ENCODE results near the gene CTSW. TPM values are rescaled to one million over a fixed set of nuclear protein-coding genes. Genes with fewer than 3 reads are reported as not detected.

Gene CTSW
- total RNA-seq, 1 donor from 2014 or later, result 1.0 TPM

DNA sequence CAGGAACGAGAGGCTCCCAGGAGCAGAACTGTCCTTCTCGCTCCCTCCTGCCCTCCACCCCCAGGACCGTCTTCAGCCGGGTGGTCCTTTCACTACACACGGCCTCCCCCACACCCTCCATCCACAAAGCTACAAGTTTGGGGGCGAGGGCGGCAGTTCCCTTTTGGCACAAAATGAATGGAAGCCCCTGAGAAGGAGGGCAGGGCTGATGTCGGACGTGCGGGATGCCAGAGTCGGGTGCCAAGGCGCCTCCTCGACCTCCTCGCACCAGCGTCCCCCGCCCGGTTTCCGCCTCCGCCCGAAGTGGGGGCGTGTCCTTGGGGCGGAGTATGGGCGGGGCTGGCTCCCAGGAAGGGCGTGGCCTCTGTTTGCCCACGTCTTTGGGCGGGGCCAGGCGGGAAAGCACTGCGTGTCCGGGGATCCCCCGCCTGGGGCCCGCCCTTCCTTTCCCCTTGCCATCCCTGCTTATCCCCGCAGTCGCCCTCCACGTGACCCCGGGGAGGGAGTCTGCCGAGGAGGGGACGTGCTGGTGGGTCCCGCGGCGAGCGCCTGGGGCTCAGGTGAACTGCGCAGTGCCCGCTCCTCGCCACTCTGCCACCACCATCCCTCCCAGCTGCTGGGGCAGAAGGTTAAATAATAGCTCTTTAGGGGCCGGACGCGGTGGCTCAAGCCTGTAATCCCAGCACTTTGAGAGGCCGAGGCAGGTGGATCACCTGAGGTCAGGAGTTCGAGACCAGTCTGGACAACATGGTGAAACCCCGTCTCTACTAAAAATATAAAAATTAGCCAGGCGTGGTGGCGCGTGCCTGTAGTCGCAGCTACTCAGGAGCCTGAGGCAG is 6.1 kb upstream of the CTSW start:
- Histone ChIP-seq H3K9me3 (ENCODE audit: control insufficient read depth in 3 of 3, low read length in 3 of 3) (no peaks in the 10 kb centered on the region), H3K4me3 (ENCODE audit: low read length in 3 of 3) (peak overlapping the region; percentile 69 to 80 (median 79)), H3K36me3 (ENCODE audit: control insufficient read depth in 3 of 3, insufficient read depth in 3 of 3, low read length in 3 of 3) (peaks cover 0 to 5% (median 3%) of the 10 kb centered on the region in 3 donors), H3K9ac (ENCODE audit: low read depth in 1 of 3, low read length in 3 of 3) (peak overlapping the region; percentile 77 to 83 (median 81)), H3K4me1 (ENCODE audit: control insufficient read depth in 3 of 3, insufficient read depth in 3 of 3, low read length in 3 of 3) (peaks cover 24 to 32% (median 27%) of the 10 kb centered on the region in 3 donors), H3K27ac (ENCODE audit: low read depth, low read length) (peak overlapping the region; percentile 71), H3K27me3 (ENCODE audit: control insufficient read depth in 3 of 3, insufficient read depth in 3 of 3, low read length in 3 of 3) (peaks cover 0 to 7% (median 0%) of the 10 kb centered on the region in 3 donors)

DNA sequence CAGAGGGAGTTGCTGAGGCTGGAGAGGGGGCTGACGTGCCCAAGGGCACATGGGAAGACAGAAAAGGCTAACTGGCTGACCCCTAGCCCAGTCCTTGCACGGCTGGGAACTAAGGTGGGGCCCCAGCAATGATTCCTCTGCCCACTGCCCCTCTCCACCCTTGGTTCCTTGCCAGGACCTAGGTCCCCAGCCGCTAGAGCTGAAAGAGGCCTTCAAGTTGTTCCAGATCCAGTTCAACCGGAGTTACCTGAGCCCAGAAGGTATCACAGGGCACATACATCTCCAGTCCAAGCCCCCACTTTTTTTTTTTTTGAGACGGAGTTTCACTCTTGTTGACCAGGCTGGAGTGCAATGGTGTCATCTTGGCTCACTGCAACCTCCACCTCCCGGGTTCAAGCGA is 390 bp downstream of the CTSW start:
- Histone ChIP-seq H3K27ac (ENCODE audit: low read depth, low read length) (no peak overlapping the region), H3K4me3 (ENCODE audit: low read length in 3 of 3) (no peak overlapping the region)

DNA sequence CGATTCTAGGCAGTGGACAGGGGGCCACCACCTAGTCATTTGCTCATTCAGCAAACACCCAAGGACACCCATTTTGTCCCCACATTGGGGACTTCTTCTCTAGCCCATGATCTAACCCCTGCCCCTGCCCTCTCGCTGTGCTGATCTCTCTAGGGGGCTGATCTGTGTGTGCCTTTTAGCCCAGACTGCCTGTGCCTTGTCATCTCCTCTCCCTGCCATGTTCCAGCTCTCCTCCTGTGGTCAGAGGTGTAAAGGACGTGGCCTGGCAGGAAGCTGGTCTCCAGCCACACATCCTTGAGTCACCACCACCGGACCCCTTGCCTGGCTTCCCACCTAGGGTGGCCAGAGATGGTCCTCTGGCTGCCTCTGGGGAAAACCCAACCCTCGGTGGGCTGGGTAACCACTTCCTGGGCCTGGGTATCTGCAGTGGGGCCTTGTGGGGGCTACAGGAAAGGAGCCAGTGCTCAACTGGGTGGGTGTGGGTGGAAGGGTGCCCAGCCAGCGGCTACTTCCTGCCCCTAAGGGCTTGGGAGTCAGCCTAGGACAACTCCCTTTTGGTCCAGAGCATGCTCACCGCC is 1.3 kb downstream of the CTSW start:
- Histone ChIP-seq H3K27me3 (ENCODE audit: control insufficient read depth in 3 of 3, insufficient read depth in 3 of 3, low read length in 3 of 3) (no peaks in the 10 kb centered on the region), H3K36me3 (ENCODE audit: control insufficient read depth in 3 of 3, insufficient read depth in 3 of 3, low read length in 3 of 3) (peaks cover 25 to 31% (median 27%) of the 10 kb centered on the region in 3 donors), H3K9me3 (ENCODE audit: control insufficient read depth in 3 of 3, low read length in 3 of 3) (no peaks in the 10 kb centered on the region), H3K4me3 (ENCODE audit: low read length in 3 of 3) (no peak overlapping the region), H3K9ac (ENCODE audit: low read depth in 1 of 3, low read length in 3 of 3) (peak overlapping the region in 1 of 3 donors; percentile 6), H3K4me1 (ENCODE audit: control insufficient read depth in 3 of 3, insufficient read depth in 3 of 3, low read length in 3 of 3) (peaks cover 3 to 9% (median 5%) of the 10 kb centered on the region in 3 donors), H3K27ac (ENCODE audit: low read depth, low read length) (no peak overlapping the region)

More for the DNA sequence above, 390 bp downstream of the CTSW start:
- Histone ChIP-seq H3K4me1 (ENCODE audit: control insufficient read depth in 3 of 3, insufficient read depth in 3 of 3, low read length in 3 of 3) (peaks cover 3 to 6% (median 4%) of the 10 kb centered on the region in 3 donors), H3K27me3 (ENCODE audit: control insufficient read depth in 3 of 3, insufficient read depth in 3 of 3, low read length in 3 of 3) (no peaks in the 10 kb centered on the region), H3K36me3 (ENCODE audit: control insufficient read depth in 3 of 3, insufficient read depth in 3 of 3, low read length in 3 of 3) (peaks cover 17 to 23% (median 19%) of the 10 kb centered on the region in 3 donors), H3K9ac (ENCODE audit: low read depth in 1 of 3, low read length in 3 of 3) (no peak overlapping the region), H3K9me3 (ENCODE audit: control insufficient read depth in 3 of 3, low read length in 3 of 3) (no peaks in the 10 kb centered on the region)

DNA sequence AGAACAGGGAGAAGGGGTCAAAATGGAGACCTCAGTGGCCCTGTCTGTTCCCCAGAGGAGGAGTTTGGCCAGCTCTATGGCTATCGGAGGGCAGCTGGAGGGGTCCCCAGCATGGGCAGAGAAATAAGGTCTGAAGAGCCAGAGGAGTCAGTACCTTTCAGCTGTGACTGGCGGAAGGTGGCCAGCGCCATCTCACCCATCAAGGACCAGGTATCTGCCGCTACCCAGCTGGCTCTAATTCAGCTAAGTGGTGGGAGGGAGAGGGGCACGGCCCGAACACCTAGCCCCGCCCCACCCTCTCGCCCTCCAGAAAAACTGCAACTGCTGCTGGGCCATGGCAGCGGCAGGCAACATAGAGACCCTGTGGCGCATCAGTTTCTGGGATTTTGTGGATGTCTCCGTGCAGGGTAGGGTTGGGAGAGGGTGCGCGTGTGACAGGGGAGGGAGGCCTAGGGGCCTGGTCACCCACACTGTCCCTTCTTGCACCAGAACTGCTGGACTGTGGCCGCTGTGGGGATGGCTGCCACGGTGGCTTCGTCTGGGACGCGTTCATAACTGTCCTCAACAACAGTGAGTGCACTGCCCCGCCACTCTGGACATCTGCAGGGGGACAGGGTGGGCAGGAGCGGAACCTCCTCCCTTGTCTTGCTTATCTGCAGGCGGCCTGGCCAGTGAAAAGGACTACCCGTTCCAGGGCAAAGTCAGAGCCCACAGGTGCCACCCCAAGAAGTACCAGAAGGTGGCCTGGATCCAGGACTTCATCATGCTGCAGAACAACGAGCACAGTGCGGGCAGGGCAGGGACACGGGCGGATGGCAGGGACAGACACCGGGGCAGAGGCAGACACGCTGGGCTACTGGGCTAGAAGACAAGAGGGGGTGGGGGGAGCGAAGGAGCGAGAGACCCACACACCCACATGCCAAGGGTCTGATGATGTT is 2.8 kb downstream of the CTSW start:
- no peak overlapping the region for H3K9ac ChIP-seq (ENCODE audit: low read depth in 1 of 3, low read length in 3 of 3)
- H3K9me3 ChIP-seq (ENCODE audit: control insufficient read depth in 3 of 3, low read length in 3 of 3), result no peaks in the 10 kb centered on the region
- H3K4me1 ChIP-seq (ENCODE audit: control insufficient read depth in 3 of 3, insufficient read depth in 3 of 3, low read length in 3 of 3), result peaks cover 6 to 15% (median 13%) of the 10 kb centered on the region in 3 donors
- no peak overlapping the region for H3K4me3 ChIP-seq (ENCODE audit: low read length in 3 of 3)
- H3K27ac ChIP-seq (ENCODE audit: low read depth, low read length), result no peak overlapping the region
- peaks cover 33 to 42% (median 34%) of the 10 kb centered on the region in 3 donors for H3K36me3 ChIP-seq (ENCODE audit: control insufficient read depth in 3 of 3, insufficient read depth in 3 of 3, low read length in 3 of 3)
- H3K27me3 ChIP-seq (ENCODE audit: control insufficient read depth in 3 of 3, insufficient read depth in 3 of 3, low read length in 3 of 3), result no peaks in the 10 kb centered on the region

DNA sequence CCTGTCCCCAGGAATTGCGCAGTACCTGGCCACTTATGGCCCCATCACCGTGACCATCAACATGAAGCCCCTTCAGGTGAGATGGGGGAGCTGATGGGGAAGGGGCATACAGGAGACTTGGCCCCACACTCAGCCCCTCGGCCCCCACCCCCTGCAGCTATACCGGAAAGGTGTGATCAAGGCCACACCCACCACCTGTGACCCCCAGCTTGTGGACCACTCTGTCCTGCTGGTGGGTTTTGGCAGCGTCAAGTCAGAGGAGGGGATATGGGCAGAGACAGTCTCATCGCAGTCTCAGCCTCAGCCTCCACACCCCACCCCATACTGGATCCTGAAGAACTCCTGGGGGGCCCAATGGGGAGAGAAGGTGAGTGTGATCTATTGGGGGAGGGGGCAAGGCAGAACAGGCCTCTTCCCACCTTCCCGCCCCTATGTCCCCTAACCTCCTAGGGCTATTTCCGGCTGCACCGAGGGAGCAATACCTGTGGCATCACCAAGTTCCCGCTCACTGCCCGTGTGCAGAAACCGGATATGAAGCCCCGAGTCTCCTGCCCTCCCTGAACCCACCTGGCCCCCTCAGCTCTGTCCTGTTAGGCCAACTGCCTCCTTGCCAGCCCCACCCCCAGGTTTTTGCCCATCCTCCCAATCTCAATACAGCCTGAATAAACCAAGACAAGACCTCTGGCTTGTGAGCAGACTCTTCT is 3.6 kb downstream of the CTSW start:
- H3K36me3 ChIP-seq (ENCODE audit: control insufficient read depth in 3 of 3, insufficient read depth in 3 of 3, low read length in 3 of 3), result peaks cover 33 to 42% (median 34%) of the 10 kb centered on the region in 3 donors

DNA sequence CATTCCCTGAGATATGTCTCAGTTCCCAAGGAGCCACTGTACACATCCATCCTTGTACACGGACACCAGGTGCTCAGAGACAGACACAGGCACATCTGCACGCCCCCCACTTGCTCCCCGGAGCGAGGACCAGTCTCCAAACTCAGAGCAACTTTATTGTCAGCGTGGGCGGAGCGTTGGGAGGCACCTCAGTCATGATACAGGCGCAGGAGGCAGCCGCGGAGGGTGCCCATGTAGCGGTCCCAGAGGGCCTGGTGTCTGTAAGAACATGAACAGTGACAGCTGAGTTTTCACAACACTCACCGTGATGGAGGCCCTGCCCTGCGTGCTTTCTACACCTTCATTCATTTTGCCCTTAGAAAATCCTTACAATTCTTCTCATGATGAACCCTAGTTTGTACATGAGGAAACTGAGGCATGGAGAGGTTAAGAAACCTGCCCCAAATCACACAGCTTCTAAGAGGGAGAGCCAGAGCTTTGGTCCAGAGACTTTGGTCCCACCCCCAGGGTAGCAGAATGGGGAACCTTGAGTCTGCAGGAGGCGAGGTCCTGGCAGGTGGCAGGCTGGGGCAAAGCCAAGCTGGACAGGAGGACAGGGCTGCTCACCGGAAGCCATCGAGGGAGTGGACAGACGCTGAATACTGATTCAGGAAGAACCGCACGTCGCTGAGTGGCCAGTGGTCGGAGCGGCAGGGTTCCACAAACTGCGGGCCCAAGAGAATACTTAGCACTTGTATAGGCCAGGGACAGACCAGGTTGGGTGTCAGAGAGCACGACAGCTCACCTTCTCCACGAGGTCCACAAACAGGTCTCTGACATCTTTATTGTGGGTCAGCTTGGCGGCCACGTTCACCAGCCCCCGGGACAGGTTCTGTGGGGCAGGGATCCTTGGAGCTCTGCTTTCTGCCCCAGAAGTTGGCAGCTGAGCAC is 4.4 kb downstream of the CTSW start:
- Histone ChIP-seq H3K4me3 (ENCODE audit: low read length in 3 of 3) (no peak overlapping the region), H3K36me3 (ENCODE audit: control insufficient read depth in 3 of 3, insufficient read depth in 3 of 3, low read length in 3 of 3) (peaks cover 33 to 42% (median 34%) of the 10 kb centered on the region in 3 donors), H3K27ac (ENCODE audit: low read depth, low read length) (no peak overlapping the region), H3K9me3 (ENCODE audit: control insufficient read depth in 3 of 3, low read length in 3 of 3) (no peaks in the 10 kb centered on the region), H3K27me3 (ENCODE audit: control insufficient read depth in 3 of 3, insufficient read depth in 3 of 3, low read length in 3 of 3) (no peaks in the 10 kb centered on the region), H3K9ac (ENCODE audit: low read depth in 1 of 3, low read length in 3 of 3) (peak overlapping the region in 1 of 3 donors; percentile 45), H3K4me1 (ENCODE audit: control insufficient read depth in 3 of 3, insufficient read depth in 3 of 3, low read length in 3 of 3) (peaks cover 17 to 27% (median 27%) of the 10 kb centered on the region in 3 donors)

More for the DNA sequence above, 3.6 kb downstream of the CTSW start:
- H3K9ac ChIP-seq (ENCODE audit: low read depth in 1 of 3, low read length in 3 of 3), result no peak overlapping the region
- H3K27me3 ChIP-seq (ENCODE audit: control insufficient read depth in 3 of 3, insufficient read depth in 3 of 3, low read length in 3 of 3), result no peaks in the 10 kb centered on the region
- H3K27ac ChIP-seq (ENCODE audit: low read depth, low read length), result no peak overlapping the region
- no peak overlapping the region for H3K4me3 ChIP-seq (ENCODE audit: low read length in 3 of 3)
- H3K4me1 ChIP-seq (ENCODE audit: control insufficient read depth in 3 of 3, insufficient read depth in 3 of 3, low read length in 3 of 3), result peaks cover 12 to 22% (median 21%) of the 10 kb centered on the region in 3 donors
- no peaks in the 10 kb centered on the region for H3K9me3 ChIP-seq (ENCODE audit: control insufficient read depth in 3 of 3, low read length in 3 of 3)

DNA sequence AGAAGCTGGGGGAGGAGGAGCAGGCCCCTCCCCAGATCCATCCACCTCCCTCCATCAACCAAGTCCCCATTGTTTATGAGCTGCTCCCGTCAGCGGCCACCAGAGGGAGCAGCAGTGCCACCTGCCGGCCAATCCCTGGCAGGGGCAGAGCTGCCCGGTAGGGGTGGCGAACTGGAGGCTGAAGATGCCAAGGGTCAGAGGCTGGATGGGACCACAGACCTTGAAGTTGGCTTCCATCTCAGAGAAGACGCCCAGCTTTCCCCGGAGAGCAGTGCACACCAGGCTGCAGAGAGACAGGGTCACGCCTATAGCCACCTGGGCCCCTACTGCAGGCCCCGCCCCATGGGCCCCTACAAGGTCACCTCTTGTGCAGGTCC is 5.1 kb downstream of the CTSW start:
- no peak overlapping the region for H3K4me3 ChIP-seq (ENCODE audit: low read length in 3 of 3)
- no peak overlapping the region for H3K27ac ChIP-seq (ENCODE audit: low read depth, low read length)
- no peaks in the 10 kb centered on the region for H3K27me3 ChIP-seq (ENCODE audit: control insufficient read depth in 3 of 3, insufficient read depth in 3 of 3, low read length in 3 of 3)
- peaks cover 33 to 42% (median 34%) of the 10 kb centered on the region in 3 donors for H3K36me3 ChIP-seq (ENCODE audit: control insufficient read depth in 3 of 3, insufficient read depth in 3 of 3, low read length in 3 of 3)
- peak overlapping the region in 1 of 3 donors; percentile 40 for H3K9ac ChIP-seq (ENCODE audit: low read depth in 1 of 3, low read length in 3 of 3)
- no peaks in the 10 kb centered on the region for H3K9me3 ChIP-seq (ENCODE audit: control insufficient read depth in 3 of 3, low read length in 3 of 3)
- H3K4me1 ChIP-seq (ENCODE audit: control insufficient read depth in 3 of 3, insufficient read depth in 3 of 3, low read length in 3 of 3), result peaks cover 23 to 34% (median 34%) of the 10 kb centered on the region in 3 donors

DNA sequence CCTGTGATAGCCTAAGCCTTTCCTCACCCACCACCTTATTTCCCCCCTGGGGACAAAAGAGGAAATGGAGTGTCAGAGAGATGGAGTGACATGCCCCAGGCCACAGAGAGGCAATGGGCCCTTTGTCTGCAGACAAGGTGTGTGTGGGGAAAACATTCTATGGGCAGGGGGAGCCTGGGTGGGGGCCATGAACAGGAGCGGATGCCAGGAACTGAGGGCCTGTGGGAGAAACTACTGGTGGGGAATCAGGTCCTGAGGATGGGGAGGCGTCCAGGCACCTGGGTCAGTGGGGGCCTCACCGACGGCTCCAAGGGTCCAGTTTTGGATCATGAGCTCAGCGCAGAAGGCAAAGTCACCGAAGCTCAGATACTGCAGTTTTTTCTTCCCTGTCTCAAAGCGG is 5.6 kb downstream of the CTSW start:
- Histone ChIP-seq H3K4me1 (ENCODE audit: control insufficient read depth in 3 of 3, insufficient read depth in 3 of 3, low read length in 3 of 3) (peaks cover 28 to 39% (median 39%) of the 10 kb centered on the region in 3 donors), H3K27ac (ENCODE audit: low read depth, low read length) (no peak overlapping the region), H3K4me3 (ENCODE audit: low read length in 3 of 3) (no peak overlapping the region), H3K9me3 (ENCODE audit: control insufficient read depth in 3 of 3, low read length in 3 of 3) (no peaks in the 10 kb centered on the region), H3K9ac (ENCODE audit: low read depth in 1 of 3, low read length in 3 of 3) (peak overlapping the region in 1 of 3 donors; percentile 25), H3K27me3 (ENCODE audit: control insufficient read depth in 3 of 3, insufficient read depth in 3 of 3, low read length in 3 of 3) (no peaks in the 10 kb centered on the region), H3K36me3 (ENCODE audit: control insufficient read depth in 3 of 3, insufficient read depth in 3 of 3, low read length in 3 of 3) (peaks cover 33 to 42% (median 34%) of the 10 kb centered on the region in 3 donors)
